HepG2 (cell line): Measurements from ENCODE around the gene TOP2B.

ENCODE experiments used
- CHD2 ChIP-seq: IDR thresholded peaks from 2 replicates; pipeline ENCODE4 v1.6.1; 2011; ENCODE audit warnings: low read depth, low read length, improper control_type of control experiment
- GABPB1 ChIP-seq: IDR thresholded peaks from 2 replicates; pipeline ENCODE4 v1.6.1; 2016; ENCODE audit warnings: mild to moderate bottlenecking, missing genetic modification reagents, moderate library complexity, missing compliant biosample characterization
- ZBTB1 ChIP-seq: sonication (generic); formaldehyde crosslinking; IDR thresholded peaks from 2 replicates; pipeline ENCODE4 v1.4.0; 2020; ENCODE audit warnings: missing genetic modification reagents, borderline replicate concordance
- ZNF879 ChIP-seq: sonication (generic); formaldehyde crosslinking; IDR thresholded peaks from 2 replicates; pipeline ENCODE4 v1.8.1; 2023; ENCODE audit warnings: missing genetic modification reagents
- TF ChIP-seq, protein P1 (sequence below): sonication (generic); formaldehyde crosslinking; IDR thresholded peaks from 2 replicates; pipeline ENCODE4 v1.4.0; 2020; ENCODE audit warnings: missing genetic modification reagents
- TF ChIP-seq, protein P2 (sequence below): sonication (generic); formaldehyde crosslinking; IDR thresholded peaks from 2 replicates; pipeline ENCODE4 v1.8.1; 2022; ENCODE audit warnings: low read depth, mild to moderate bottlenecking, missing genetic modification reagents
- TF ChIP-seq, protein P3 (sequence below): sonication (generic); formaldehyde crosslinking; IDR thresholded peaks from 2 replicates; pipeline ENCODE4 v1.5.0; 2020; ENCODE audit warnings: mild to moderate bottlenecking, missing genetic modification reagents, moderate library complexity
- TF ChIP-seq, protein P4 (sequence below): sonication (generic); formaldehyde crosslinking; IDR thresholded peaks from 2 replicates; pipeline ENCODE4 v1.8.1; 2023; ENCODE audit warnings: missing genetic modification reagents, inconsistent platforms, borderline replicate concordance

DNA sequence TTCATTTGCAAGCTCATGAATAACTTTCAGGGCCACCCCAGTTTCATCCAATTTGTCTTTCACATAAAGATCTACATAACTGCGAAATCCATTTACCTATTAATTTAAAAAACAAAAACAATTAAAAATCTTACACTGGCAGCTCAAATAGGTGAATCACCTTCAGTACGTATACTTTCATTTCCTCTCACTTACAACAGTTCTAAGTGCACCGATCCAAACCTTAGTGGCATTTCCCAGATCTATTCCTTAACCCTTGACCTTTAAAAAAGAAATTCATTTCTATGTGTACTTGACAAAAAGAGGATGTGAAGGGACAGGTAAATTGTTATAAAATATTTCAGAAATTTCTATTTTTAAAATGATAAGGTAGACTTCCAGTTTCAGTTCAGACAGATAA lies 30.8 kb downstream of the TOP2B start:
- TF ChIP-seq, protein P1, sequence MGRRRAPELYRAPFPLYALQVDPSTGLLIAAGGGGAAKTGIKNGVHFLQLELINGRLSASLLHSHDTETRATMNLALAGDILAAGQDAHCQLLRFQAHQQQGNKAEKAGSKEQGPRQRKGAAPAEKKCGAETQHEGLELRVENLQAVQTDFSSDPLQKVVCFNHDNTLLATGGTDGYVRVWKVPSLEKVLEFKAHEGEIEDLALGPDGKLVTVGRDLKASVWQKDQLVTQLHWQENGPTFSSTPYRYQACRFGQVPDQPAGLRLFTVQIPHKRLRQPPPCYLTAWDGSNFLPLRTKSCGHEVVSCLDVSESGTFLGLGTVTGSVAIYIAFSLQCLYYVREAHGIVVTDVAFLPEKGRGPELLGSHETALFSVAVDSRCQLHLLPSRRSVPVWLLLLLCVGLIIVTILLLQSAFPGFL (CRISPR knock-in tag): no peak
- TF ChIP-seq, protein P2, sequence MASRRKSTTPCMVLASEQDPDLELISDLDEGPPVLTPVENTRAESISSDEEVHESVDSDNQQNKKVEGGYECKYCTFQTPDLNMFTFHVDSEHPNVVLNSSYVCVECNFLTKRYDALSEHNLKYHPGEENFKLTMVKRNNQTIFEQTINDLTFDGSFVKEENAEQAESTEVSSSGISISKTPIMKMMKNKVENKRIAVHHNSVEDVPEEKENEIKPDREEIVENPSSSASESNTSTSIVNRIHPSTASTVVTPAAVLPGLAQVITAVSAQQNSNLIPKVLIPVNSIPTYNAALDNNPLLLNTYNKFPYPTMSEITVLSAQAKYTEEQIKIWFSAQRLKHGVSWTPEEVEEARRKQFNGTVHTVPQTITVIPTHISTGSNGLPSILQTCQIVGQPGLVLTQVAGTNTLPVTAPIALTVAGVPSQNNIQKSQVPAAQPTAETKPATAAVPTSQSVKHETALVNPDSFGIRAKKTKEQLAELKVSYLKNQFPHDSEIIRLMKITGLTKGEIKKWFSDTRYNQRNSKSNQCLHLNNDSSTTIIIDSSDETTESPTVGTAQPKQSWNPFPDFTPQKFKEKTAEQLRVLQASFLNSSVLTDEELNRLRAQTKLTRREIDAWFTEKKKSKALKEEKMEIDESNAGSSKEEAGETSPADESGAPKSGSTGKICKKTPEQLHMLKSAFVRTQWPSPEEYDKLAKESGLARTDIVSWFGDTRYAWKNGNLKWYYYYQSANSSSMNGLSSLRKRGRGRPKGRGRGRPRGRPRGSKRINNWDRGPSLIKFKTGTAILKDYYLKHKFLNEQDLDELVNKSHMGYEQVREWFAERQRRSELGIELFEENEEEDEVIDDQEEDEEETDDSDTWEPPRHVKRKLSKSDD (CRISPR knock-in tag): no peak
- TF ChIP-seq CHD2 (no peak), ZNF879 (CRISPR knock-in tag) (no peak), ZBTB1 (CRISPR knock-in tag) (no peak), GABPB1 (no peak)
- TF ChIP-seq, protein P3, sequence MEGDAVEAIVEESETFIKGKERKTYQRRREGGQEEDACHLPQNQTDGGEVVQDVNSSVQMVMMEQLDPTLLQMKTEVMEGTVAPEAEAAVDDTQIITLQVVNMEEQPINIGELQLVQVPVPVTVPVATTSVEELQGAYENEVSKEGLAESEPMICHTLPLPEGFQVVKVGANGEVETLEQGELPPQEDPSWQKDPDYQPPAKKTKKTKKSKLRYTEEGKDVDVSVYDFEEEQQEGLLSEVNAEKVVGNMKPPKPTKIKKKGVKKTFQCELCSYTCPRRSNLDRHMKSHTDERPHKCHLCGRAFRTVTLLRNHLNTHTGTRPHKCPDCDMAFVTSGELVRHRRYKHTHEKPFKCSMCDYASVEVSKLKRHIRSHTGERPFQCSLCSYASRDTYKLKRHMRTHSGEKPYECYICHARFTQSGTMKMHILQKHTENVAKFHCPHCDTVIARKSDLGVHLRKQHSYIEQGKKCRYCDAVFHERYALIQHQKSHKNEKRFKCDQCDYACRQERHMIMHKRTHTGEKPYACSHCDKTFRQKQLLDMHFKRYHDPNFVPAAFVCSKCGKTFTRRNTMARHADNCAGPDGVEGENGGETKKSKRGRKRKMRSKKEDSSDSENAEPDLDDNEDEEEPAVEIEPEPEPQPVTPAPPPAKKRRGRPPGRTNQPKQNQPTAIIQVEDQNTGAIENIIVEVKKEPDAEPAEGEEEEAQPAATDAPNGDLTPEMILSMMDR (CRISPR knock-in tag): no peak
- TF ChIP-seq, protein P4, sequence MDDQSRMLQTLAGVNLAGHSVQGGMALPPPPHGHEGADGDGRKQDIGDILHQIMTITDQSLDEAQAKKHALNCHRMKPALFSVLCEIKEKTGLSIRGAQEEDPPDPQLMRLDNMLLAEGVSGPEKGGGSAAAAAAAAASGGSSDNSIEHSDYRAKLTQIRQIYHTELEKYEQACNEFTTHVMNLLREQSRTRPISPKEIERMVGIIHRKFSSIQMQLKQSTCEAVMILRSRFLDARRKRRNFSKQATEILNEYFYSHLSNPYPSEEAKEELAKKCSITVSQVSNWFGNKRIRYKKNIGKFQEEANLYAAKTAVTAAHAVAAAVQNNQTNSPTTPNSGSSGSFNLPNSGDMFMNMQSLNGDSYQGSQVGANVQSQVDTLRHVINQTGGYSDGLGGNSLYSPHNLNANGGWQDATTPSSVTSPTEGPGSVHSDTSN (CRISPR knock-in tag): no peak
